Erythroblast (primary cell): ENCODE results near the gene PRPSAP1.

Experiments used
- GATA1 ChIP-seq: IDR thresholded peaks from 2 replicates; pipeline ENCODE4 v1.6.1; 2011; ENCODE audit warnings: low read depth, mild to moderate bottlenecking, control low read depth, low read length, moderate library complexity
- POLR2A ChIP-seq: IDR thresholded peaks from 2 replicates; pipeline ENCODE4 v1.6.1; 2011; ENCODE audit warnings: mild to moderate bottlenecking, low read length

GRCh38 chr17:76366247-76366646 lies 12.5 kb upstream of the PRPSAP1 start:
- no peak for TF ChIP-seq POLR2A
- TF ChIP-seq GATA1: no peak
